Uterus (tissue), 4 donors: ENCODE results near the gene CCDC178. TPM values are rescaled to one million over a fixed set of nuclear protein-coding genes. Genes with fewer than 3 reads are reported as not detected.
"Not testable (repeated sequence)": the region's sequence is repeated elsewhere in the genome, so short reads cannot be mapped to it uniquely, and the experiment has no call there.

Experiments used
- DNase-seq, 2 donors: peaks; one replicate each; pipeline ENCODE4 v3.0.0-alpha.2; 2019 to 2020
- H3K27ac ChIP-seq, 2 donors: fragments of 200-600 bp; sonication (generic); 1 replicate in 1 of 2; 2 replicates in 1 of 2; pipeline ENCODE4 v1.5.1; 2016 to 2018
- H3K27me3 ChIP-seq, 2 donors: fragments of 200-600 bp; sonication (generic); one replicate each; pipeline ENCODE4 v1.5.1; 2018 to 2019; ENCODE audit warnings: control low read depth in 1 of 2
- H3K36me3 ChIP-seq, 2 donors: fragments of 200-600 bp; sonication (generic); one replicate each; pipeline ENCODE4 v1.5.1; 2019; ENCODE audit warnings: control low read depth in 1 of 2
- H3K4me1 ChIP-seq, 2 donors: fragments of 200-600 bp; sonication (generic); one replicate each; pipeline ENCODE4 v1.5.1; 2018 to 2019; ENCODE audit warnings: control low read depth in 1 of 2
- H3K4me3 ChIP-seq, 2 donors: fragments of 200-600 bp; sonication (generic); 1 replicate in 1 of 2; 2 replicates in 1 of 2; pipeline ENCODE4 v1.5.1; 2018 to 2019; ENCODE audit warnings: mild to moderate bottlenecking in 1 of 2
- H3K9me3 ChIP-seq, 2 donors: fragments of 200-600 bp; sonication (generic); one replicate each; pipeline ENCODE4 v1.5.1; 2019; ENCODE audit warnings: control low read depth in 1 of 2
- POLR2A ChIP-seq, 2 donors: fragments of 450-650 bp; IDR thresholded peaks; one replicate each; pipeline ENCODE4 v1.6.1; 2016; ENCODE audit warnings: antibody characterized with exemption in 2 of 2, mild to moderate bottlenecking in 1 of 2, moderate library complexity in 1 of 2
- intact Hi-C: fragments of 100-400 bp; cut with DNase I; formaldehyde crosslinking; loops from one replicate; pipeline ENCODE4 v1.15.1; 2023; ENCODE audit warnings: low total_unique reads
- total RNA-seq, 4 donors: library from RNA; depleted of rRNA in 3 of 4; stranded (reverse); fragments of >200 nt in 3 of 4; gene quantifications; one replicate each; pipeline versions ENCODE4 v1.1.0 to v1.2.4, GENCODE V29; 2014 to 2023
- TF ChIP-seq, protein P1 (sequence below), 4 experiments: fragments of 200-600 bp in 2 of 4; fragments of 450-650 bp in 2 of 4; sonication (generic) in 2 of 4; IDR thresholded peaks; one replicate each; pipeline ENCODE4 v1.5.1; 2016 to 2019; ENCODE audit warnings: antibody characterized with exemption in 4 of 4, mild to moderate bottlenecking in 2 of 4, moderate library complexity in 1 of 4
- donor health status: DM: yes; HTN: yes; CAD: no.

The CCDC178 gene
- total RNA-seq, 4 donors from 2014 or later, result 1.0 to 28.7 (median 8.8) TPM

- no peak overlapping the region for H3K27ac ChIP-seq
These were observed 36.2 kb downstream of the CCDC178 start for GRCh38 chr18:33404244-33404873.

GRCh38 chr18:33398939-33399338, 41.6 kb downstream of the CCDC178 start:
- DNase-seq, intact Hi-C loops, H3K4me3 ChIP-seq, H3K36me3 ChIP-seq, H3K9me3 ChIP-seq, H3K27me3 ChIP-seq, H3K4me1 ChIP-seq, H3K27ac ChIP-seq: not testable (repeated sequence)

More at GRCh38 chr18:33404244-33404873, 36.2 kb downstream of the CCDC178 start:
- intact Hi-C loops, result no loop called here
- Histone ChIP-seq H3K4me3 (no peak overlapping the region), H3K4me1 (no peaks in the 10 kb centered on the region), H3K27me3 (no peaks in the 10 kb centered on the region), H3K9me3 (no peaks in the 10 kb centered on the region), H3K36me3 (no peaks in the 10 kb centered on the region)
- TF ChIP-seq POLR2A (IDR thresholded peaks at IDR 0.05), result no peak
- TF ChIP-seq, protein P1, sequence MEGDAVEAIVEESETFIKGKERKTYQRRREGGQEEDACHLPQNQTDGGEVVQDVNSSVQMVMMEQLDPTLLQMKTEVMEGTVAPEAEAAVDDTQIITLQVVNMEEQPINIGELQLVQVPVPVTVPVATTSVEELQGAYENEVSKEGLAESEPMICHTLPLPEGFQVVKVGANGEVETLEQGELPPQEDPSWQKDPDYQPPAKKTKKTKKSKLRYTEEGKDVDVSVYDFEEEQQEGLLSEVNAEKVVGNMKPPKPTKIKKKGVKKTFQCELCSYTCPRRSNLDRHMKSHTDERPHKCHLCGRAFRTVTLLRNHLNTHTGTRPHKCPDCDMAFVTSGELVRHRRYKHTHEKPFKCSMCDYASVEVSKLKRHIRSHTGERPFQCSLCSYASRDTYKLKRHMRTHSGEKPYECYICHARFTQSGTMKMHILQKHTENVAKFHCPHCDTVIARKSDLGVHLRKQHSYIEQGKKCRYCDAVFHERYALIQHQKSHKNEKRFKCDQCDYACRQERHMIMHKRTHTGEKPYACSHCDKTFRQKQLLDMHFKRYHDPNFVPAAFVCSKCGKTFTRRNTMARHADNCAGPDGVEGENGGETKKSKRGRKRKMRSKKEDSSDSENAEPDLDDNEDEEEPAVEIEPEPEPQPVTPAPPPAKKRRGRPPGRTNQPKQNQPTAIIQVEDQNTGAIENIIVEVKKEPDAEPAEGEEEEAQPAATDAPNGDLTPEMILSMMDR (IDR thresholded peaks at IDR 0.05), result no peak
- DNase-seq, result no peak

DNA sequence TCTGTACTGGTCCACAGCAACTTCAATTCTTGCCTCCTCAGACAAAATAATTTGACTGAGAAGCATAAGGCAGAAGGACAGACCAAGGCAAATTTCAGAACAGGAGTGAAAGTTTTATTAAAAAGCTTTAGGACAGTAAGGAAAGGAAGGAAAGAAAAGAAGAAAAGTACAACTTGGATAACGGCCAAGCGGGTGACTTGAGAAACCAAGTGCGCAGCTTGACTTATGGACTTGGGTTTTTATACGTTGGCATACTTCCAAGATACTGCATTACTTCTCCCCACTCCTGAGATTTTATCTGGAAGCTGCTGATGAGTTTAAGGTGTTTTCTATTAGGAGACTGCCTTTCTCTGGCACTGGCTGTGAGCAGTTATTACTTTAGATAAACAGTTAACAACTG, 64.7 kb downstream of the CCDC178 start:
- no peak for DNase-seq

DNA sequence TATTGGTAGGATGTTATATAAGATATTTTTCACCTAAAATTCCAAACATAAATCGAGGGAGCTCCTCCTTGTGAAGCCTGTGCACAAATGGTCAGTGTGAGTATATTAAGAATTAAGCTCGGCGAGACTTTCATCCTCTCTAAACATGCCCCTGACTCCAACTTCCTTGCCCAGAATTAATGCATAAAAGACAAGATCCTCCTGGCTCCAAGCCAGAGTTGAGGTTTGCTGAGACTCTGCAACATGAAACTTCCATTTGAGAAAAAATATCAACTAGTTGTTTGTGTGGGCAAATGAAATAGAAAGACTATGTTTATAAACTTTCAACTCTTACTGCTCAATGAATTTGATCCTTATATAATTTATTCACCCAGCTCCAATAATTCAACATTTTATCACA, 68.1 kb downstream of the CCDC178 start:
- Histone ChIP-seq H3K4me3 (no peak overlapping the region), H3K4me1 (no peaks in the 10 kb centered on the region), H3K9me3 (no peaks in the 10 kb centered on the region), H3K27me3 (no peaks in the 10 kb centered on the region), H3K36me3 (no peaks in the 10 kb centered on the region), H3K27ac (no peak overlapping the region)
- DNase-seq, result no peak
- intact Hi-C loops, result no loop called here
- no peak for TF ChIP-seq POLR2A (IDR thresholded peaks at IDR 0.05)
- TF ChIP-seq, protein P1 (IDR thresholded peaks at IDR 0.05), result no peak

More for the DNA sequence above, 64.7 kb downstream of the CCDC178 start:
- Histone ChIP-seq H3K36me3 (no peaks in the 10 kb centered on the region), H3K27me3 (no peaks in the 10 kb centered on the region), H3K27ac (no peak overlapping the region), H3K4me1 (no peaks in the 10 kb centered on the region), H3K9me3 (no peaks in the 10 kb centered on the region), H3K4me3 (no peak overlapping the region)
- TF ChIP-seq POLR2A (IDR thresholded peaks at IDR 0.05), result no peak
- TF ChIP-seq, protein P1 (IDR thresholded peaks at IDR 0.05), result no peak
- intact Hi-C loops, result no loop called here

DNA sequence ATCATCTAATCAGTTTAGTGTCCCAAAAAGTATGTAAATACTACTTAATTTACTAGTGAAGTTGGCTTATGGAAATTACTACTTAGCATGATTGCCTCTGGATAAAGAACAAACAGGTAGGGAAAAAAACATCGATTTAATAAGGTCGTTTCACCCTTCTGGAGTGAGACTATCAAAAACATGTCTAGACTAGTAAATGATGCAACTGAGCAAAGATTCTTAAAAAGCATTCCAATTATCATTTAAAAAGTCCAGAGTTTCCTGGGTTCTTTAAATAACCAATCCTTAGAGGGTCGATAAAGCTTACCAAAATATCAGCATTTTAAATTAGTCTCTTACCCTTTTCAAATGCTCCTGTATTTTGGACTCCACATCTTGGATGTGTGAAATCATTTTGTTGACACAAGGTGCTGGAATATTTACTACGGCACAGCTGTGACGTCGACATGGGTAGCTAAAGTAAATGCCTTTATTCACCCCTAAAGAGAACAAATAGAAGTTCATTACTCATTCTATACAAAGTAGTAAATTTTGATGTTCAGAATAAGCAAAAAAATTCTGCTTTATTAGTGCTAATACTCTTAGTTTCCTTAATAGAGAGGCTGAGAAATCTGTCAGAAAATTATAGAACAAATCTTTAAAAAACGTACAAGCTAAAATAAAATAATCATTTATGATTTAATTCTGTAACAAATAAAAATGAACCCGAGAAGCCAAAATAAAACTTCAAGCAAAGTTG, 70.6 kb downstream of the CCDC178 start:
- Histone ChIP-seq H3K4me3 (no peak overlapping the region), H3K9me3 (no peaks in the 10 kb centered on the region), H3K27me3 (no peaks in the 10 kb centered on the region), H3K27ac (no peak overlapping the region), H3K4me1 (no peaks in the 10 kb centered on the region), H3K36me3 (no peaks in the 10 kb centered on the region)
- intact Hi-C loops, result no loop called here
- no peak for DNase-seq
- no peak for TF ChIP-seq POLR2A (IDR thresholded peaks at IDR 0.05)
- TF ChIP-seq, protein P1 (IDR thresholded peaks at IDR 0.05), result no peak
